HepG2 (cell line): Measurements from ENCODE around the gene CMTM1. TPM values are rescaled to one million over a fixed set of nuclear protein-coding genes. Genes with fewer than 3 reads are reported as not detected.

Experiments
- CBX2 ChIP-seq, 2 experiments: fragments of 200-600 bp in 1 of 2; sonication (generic); formaldehyde crosslinking in 1 of 2; IDR thresholded peaks; 2 replicates each; pipeline versions ENCODE4 v1.7.0 to v1.8.1; 2018 to 2022; ENCODE audit warnings: low read depth in 2 of 2, low read length in 1 of 2, mild to moderate bottlenecking in 1 of 2, missing genetic modification reagents in 1 of 2
- CEBPG ChIP-seq: IDR thresholded peaks from 2 replicates; pipeline ENCODE4 v1.6.1; 2016
- CSRNP2 ChIP-seq: sonication (generic); formaldehyde crosslinking; conservative IDR thresholded peaks from 2 replicates; pipeline ENCODE4 v1.8.0; 2022; ENCODE audit warnings: low read depth, missing genetic modification reagents
- EZH2 ChIP-seq: conservative IDR thresholded peaks from 2 replicates; pipeline ENCODE4 v1.6.1; 2012; ENCODE audit warnings: mild to moderate bottlenecking, low read depth, low read length, moderate library complexity
- MIER3 ChIP-seq: IDR thresholded peaks from 2 replicates; pipeline ENCODE4 v1.6.1; 2016; ENCODE audit warnings: missing compliant biosample characterization, borderline replicate concordance
- NAIF1 ChIP-seq: sonication (generic); formaldehyde crosslinking; IDR thresholded peaks from 2 replicates; pipeline ENCODE4 v1.5.0; 2020; ENCODE audit warnings: mild to moderate bottlenecking, missing genetic modification reagents, borderline replicate concordance
- NBN ChIP-seq: fragments of 450-650 bp; conservative IDR thresholded peaks from 2 replicates; pipeline ENCODE4 v1.6.1; 2017
- NPAS2 ChIP-seq: sonication (generic); formaldehyde crosslinking; IDR thresholded peaks from 2 replicates; pipeline ENCODE4 v1.8.0; 2022; ENCODE audit warnings: mild to moderate bottlenecking, missing genetic modification reagents, borderline replicate concordance
- PBX3 ChIP-seq: sonication (generic); formaldehyde crosslinking; IDR thresholded peaks from 2 replicates; pipeline ENCODE4 v1.8.1; 2023; ENCODE audit warnings: missing genetic modification reagents, inconsistent platforms, borderline replicate concordance
- RFXAP ChIP-seq: sonication (generic); formaldehyde crosslinking; IDR thresholded peaks from 2 replicates; pipeline ENCODE4 v1.4.0; 2020; ENCODE audit warnings: missing genetic modification reagents, borderline replicate concordance
- SMAD1 ChIP-seq: sonication (generic); formaldehyde crosslinking; IDR thresholded peaks from 2 replicates; pipeline ENCODE4 v1.4.0; 2020; ENCODE audit warnings: missing genetic modification reagents, low read depth, mild to moderate bottlenecking, borderline replicate concordance
- SMAD9 ChIP-seq: sonication (generic); formaldehyde crosslinking; IDR thresholded peaks from 2 replicates; pipeline ENCODE4 v1.5.1; 2020; ENCODE audit warnings: mild to moderate bottlenecking, missing genetic modification reagents
- TBP ChIP-seq: sonication (generic); formaldehyde crosslinking; IDR thresholded peaks from 2 replicates; pipeline ENCODE4 v1.5.0; 2020; ENCODE audit warnings: missing genetic modification reagents
- ZBTB33 ChIP-seq: sonication (generic); formaldehyde crosslinking; IDR thresholded peaks from 2 replicates; pipeline ENCODE4 v1.4.0; 2020; ENCODE audit warnings: missing genetic modification reagents
- ZNF121 ChIP-seq: sonication (generic); formaldehyde crosslinking; IDR thresholded peaks from 2 replicates; pipeline ENCODE4 v1.5.0; 2020; ENCODE audit warnings: mild to moderate bottlenecking, missing genetic modification reagents
- ZNF326 ChIP-seq: sonication (generic); formaldehyde crosslinking; IDR thresholded peaks from 2 replicates; pipeline ENCODE4 v1.4.0; 2020; ENCODE audit warnings: missing genetic modification reagents, borderline replicate concordance
- ZNF598 ChIP-seq: sonication (generic); formaldehyde crosslinking; IDR thresholded peaks from 2 replicates; pipeline ENCODE4 v1.5.1; 2020; ENCODE audit warnings: mild to moderate bottlenecking, missing genetic modification reagents, borderline replicate concordance
- polyA plus RNA-seq, 8 experiments: library from polyadenylated mRNA; depleted of rRNA in 3 of 8; stranded (reverse) in 7 of 8; unstranded in 1 of 8; fragments of >200 nt; fragmentation: Illumina TruSeq in 4 of 8; extraction: Trizol in 4 of 8; gene quantifications; 2 replicates each; pipeline versions ENCODE4 v1.2.1 to v1.2.3, GENCODE V29; 2011 to 2016; ENCODE audit warnings: low read depth in 4 of 8, missing spikeins in 1 of 8, mixed read lengths in 1 of 8; ENCODE audit not compliant: insufficient read depth in 1 of 8
- total RNA-seq, 5 experiments: library from RNA; depleted of rRNA; stranded (reverse); fragments of >200 nt; fragmentation: Illumina TruSeq; extraction: Trizol; gene quantifications; 2 replicates each; pipeline ENCODE4 v1.2.3, GENCODE V29; 2016; ENCODE audit warnings: low read depth in 1 of 5
- TF ChIP-seq, protein P1 (sequence below), 2 experiments: fragments of 450-650 bp in 1 of 2; sonication (generic) in 1 of 2; formaldehyde crosslinking; IDR thresholded peaks; 2 replicates each; pipeline versions ENCODE4 v1.5.0 to v1.8.0; 2020 to 2022; ENCODE audit warnings: mild to moderate bottlenecking in 1 of 2, missing genetic modification reagents in 1 of 2
- TF ChIP-seq, protein P2 (sequence below): sonication (generic); formaldehyde crosslinking; IDR thresholded peaks from 2 replicates; pipeline ENCODE4 v1.4.0; 2020; ENCODE audit warnings: missing genetic modification reagents, mild to moderate bottlenecking, borderline replicate concordance

CMTM1 gene
- total and polyA plus RNA-seq, 2 of the 13 experiments (the other 11 are each of a cell fraction or from before 2014, with no cell fraction given): 1.7 to 2.9 TPM

DNA sequence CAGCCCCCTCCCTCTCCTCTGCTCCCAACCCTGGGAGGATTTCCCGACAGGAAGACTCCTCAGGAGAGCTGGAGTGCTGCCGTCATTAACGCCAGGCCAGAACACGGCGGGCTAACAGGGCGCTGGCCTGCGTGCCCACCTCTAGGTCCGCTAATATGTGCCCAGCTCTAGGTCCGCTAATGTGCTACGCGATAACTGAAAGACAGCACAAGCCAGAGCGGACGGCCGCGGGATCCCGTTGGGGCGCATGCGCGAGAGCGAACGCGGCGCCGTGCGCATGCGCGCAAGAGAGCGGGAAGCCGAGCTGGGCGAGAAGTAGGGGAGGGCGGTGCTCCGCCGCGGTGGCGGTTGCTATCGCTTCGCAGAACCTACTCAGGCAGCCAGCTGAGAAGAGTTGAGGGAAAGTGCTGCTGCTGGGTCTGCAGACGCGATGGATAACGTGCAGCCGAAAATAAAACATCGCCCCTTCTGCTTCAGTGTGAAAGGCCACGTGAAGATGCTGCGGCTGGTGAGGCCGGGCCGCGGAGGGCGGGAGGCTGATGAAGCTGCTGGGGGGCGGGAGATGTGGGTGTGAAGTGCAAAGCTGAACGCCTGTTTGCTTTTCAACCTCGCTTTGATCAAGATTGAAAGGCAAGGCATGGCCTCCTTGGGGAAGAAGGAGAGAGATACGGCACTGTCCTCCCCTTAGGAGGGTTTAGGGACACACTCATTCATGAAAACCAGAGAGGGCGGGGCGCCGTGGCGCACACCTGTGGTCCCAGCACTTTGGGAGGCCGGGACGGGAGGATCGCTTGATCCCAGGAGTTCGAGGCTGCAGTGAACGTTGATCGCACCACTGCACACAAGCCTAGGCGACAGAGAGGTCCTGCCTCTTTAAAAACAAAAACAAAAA is 13.7 kb upstream of the CMTM1 start, which contains the start of gene CKLF (continued):
- TF ChIP-seq CSRNP2 (CRISPR knock-in tag) (peak; percentile 87; the same call in 1 of the 2 replicates), ZNF121 (CRISPR knock-in tag) (peak; percentile 63; the same call in 1 of the 2 replicates), ZNF598 (CRISPR knock-in tag) (peak; percentile 100), ZNF326 (no peak), MIER3 (CRISPR knock-in tag) (peak; percentile 94; the same call in 1 of the 2 replicates), SMAD9 (peak; percentile 99), NBN (no peak), RFXAP (CRISPR knock-in tag) (peak; percentile 87), EZH2 (no peak), CEBPG (no peak; the same call in 1 of the 2 replicates), SMAD1 (peak; percentile 99), NPAS2 (CRISPR knock-in tag) (0 out of 2 replicates have a peak, but pooled peaks have one; percentile 14), ZBTB33 (CRISPR knock-in tag) (peak; percentile 74), NAIF1 (CRISPR knock-in tag) (peak; percentile 94; the same call in 1 of the 2 replicates), CBX2 (IDR thresholded peaks at IDR 0.05; ENCODE audit: low read depth, low read length) (no peak), CBX2 (CRISPR knock-in tag; IDR thresholded peaks at IDR 0.05; ENCODE audit: low read depth) (0 out of 2 replicates have a peak, but pooled peaks have one; percentile 85), TBP (CRISPR knock-in tag) (no peak; the same call in 1 of the 2 replicates), PBX3 (peak; percentile 94)
- TF ChIP-seq, protein P1, sequence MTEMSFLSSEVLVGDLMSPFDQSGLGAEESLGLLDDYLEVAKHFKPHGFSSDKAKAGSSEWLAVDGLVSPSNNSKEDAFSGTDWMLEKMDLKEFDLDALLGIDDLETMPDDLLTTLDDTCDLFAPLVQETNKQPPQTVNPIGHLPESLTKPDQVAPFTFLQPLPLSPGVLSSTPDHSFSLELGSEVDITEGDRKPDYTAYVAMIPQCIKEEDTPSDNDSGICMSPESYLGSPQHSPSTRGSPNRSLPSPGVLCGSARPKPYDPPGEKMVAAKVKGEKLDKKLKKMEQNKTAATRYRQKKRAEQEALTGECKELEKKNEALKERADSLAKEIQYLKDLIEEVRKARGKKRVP (CRISPR knock-in tag; IDR thresholded peaks at IDR 0.05): peak in 1 of 2 experiments; percentile 92; a peak in 2 of 4 replicates
- TF ChIP-seq, protein P2, sequence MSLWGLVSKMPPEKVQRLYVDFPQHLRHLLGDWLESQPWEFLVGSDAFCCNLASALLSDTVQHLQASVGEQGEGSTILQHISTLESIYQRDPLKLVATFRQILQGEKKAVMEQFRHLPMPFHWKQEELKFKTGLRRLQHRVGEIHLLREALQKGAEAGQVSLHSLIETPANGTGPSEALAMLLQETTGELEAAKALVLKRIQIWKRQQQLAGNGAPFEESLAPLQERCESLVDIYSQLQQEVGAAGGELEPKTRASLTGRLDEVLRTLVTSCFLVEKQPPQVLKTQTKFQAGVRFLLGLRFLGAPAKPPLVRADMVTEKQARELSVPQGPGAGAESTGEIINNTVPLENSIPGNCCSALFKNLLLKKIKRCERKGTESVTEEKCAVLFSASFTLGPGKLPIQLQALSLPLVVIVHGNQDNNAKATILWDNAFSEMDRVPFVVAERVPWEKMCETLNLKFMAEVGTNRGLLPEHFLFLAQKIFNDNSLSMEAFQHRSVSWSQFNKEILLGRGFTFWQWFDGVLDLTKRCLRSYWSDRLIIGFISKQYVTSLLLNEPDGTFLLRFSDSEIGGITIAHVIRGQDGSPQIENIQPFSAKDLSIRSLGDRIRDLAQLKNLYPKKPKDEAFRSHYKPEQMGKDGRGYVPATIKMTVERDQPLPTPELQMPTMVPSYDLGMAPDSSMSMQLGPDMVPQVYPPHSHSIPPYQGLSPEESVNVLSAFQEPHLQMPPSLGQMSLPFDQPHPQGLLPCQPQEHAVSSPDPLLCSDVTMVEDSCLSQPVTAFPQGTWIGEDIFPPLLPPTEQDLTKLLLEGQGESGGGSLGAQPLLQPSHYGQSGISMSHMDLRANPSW (CRISPR knock-in tag): peak; percentile 97
